ENCODE results near the gene TNFSF13.

DNA sequence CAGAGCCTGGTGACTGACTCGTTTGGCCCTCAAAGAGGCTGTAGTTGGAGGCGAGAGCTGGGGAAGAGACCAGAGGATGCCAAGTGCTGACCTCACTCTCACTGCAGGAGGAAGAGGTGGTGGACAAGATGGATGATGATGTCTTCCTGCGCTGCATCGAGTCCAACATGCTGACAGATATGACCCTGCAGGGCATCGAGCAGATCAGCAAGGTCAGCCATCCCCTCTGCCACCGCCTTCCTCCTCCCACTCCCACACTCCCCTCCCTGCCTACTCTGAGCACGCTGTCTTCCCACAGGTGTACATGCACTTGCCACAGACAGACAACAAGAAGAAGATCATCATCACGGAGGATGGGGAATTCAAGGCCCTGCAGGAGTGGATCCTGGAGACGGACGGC is 47.4 kb upstream of the TNFSF13 start:
- TF ChIP-seq CTCF (IDR thresholded peaks at IDR 0.05), result no peak
- TF ChIP-seq EZH2 (IDR thresholded peaks at IDR 0.05; ENCODE audit: borderline replicate concordance, insufficient read depth, low read depth, low read length, poor library complexity, severe bottlenecking), result no peak
